Adrenal gland (tissue), 12 donors: ENCODE measurements around the gene TMEM81. TPM values are rescaled to one million over a fixed set of nuclear protein-coding genes. Genes with fewer than 3 reads are reported as not detected.

Source experiments
- DNase-seq, 7 donors: peaks; one replicate each; pipeline ENCODE4 v3.0.0-alpha.2; 2019 to 2020
- H3K27ac ChIP-seq, 5 donors: fragments of 200-600 bp; sonication (generic) in 4 of 5; 1 replicate in 3 of 5; 2 replicates in 2 of 5; pipeline versions ENCODE4 v1.5.1 to v1.8.0; 2016 to 2020; ENCODE audit warnings: mild to moderate bottlenecking in 1 of 5
- H3K27me3 ChIP-seq: fragments of 200-600 bp; 2 replicates; pipeline ENCODE4 v1.8.0; 2021
- H3K36me3 ChIP-seq, 2 donors: fragments of 200-600 bp; replicated peaks in 1 of 2; 1 replicate in 1 of 2; 2 replicates in 1 of 2; pipeline versions ENCODE4 v1.5.1 to v1.8.0; 2018 to 2022
- H3K4me1 ChIP-seq, 2 donors: fragments of 200-600 bp; replicated peaks in 1 of 2; 1 replicate in 1 of 2; 2 replicates in 1 of 2; pipeline versions ENCODE4 v1.5.1 to v1.8.0; 2018 to 2021
- H3K4me3 ChIP-seq, 4 donors: fragments of 200-600 bp; sonication (generic) in 3 of 4; one replicate each; pipeline ENCODE4 v1.5.1; 2016 to 2018
- H3K9me3 ChIP-seq, 3 donors: fragments of 200-600 bp; sonication (generic) in 1 of 3; replicated peaks in 1 of 3; 1 replicate in 2 of 3; 2 replicates in 1 of 3; pipeline versions ENCODE4 v1.5.1 to v1.8.0; 2016 to 2021
- POLR2A ChIP-seq, 2 donors: fragments of 450-650 bp; IDR thresholded peaks; one replicate each; pipeline ENCODE4 v1.6.1; 2017; ENCODE audit warnings: antibody characterized with exemption in 2 of 2, mild to moderate bottlenecking in 2 of 2, moderate library complexity in 1 of 2
- WGBS, 4 donors: extraction: QIAGEN DNeasy Blood & Tissue Kit in 2 of 4; methylation state at CpG; one replicate each; pipeline versions ENCODE4 v1.1.5 to v1.1.7; 2013 to 2017; 5-methylcytosine and 5-hydroxymethylcytosine counted together
- intact Hi-C, 2 donors: fragments of 100-400 bp; cut with DNase I; formaldehyde crosslinking; loops; one replicate each; pipeline versions ENCODE4 v1.14.1 to v1.15.0; 2022 to 2023
- polyA plus RNA-seq, 3 donors: library from polyadenylated mRNA; stranded (reverse); fragments of 200-250 nt in 2 of 3; fragments of 350-450 nt in 1 of 3; fragmentation: Illumina TruSeq in 1 of 3; extraction: RNeasy Lipid Tissue Mini Kit (QIAGEN cat#74804) in 1 of 3; gene quantifications; one replicate each; pipeline ENCODE4 v1.2.3, GENCODE V29; 2013 to 2014
- total RNA-seq, 9 donors: library from RNA; depleted of rRNA in 4 of 9; stranded (reverse); fragments of >200 nt in 4 of 9; fragments of 120-200 nt in 1 of 9; fragmentation: NEBNext Ultra II Directional in 1 of 9; extraction: Animal tissue kit (Norgen Biotek cat#: 25700) in 1 of 9; gene quantifications; one replicate each; pipeline versions ENCODE4 v1.1.0 to v1.2.4, GENCODE V29; 2013 to 2023
- TF ChIP-seq, protein P1 (sequence below), 6 experiments: fragments of 450-650 bp in 4 of 6; fragments of 200-600 bp in 2 of 6; sonication (generic) in 1 of 6; IDR thresholded peaks; 1 replicate in 5 of 6; 2 replicates in 1 of 6; pipeline versions ENCODE4 v1.5.1 to v1.8.0; 2016 to 2021; ENCODE audit warnings: antibody characterized with exemption in 6 of 6, mild to moderate bottlenecking in 2 of 6, moderate library complexity in 1 of 6
- donor health status: healthy with polysubstance abuse.
- donor health status: Bipolar disorder and iron deficiency.
- donor health status: DM: yes; HTN: yes; CAD: no.
- donor health status: DM: no; HTN: no; CAD: no.
- donor health status: DM: no; HTN: no; CAD: no.
- donor health status: DM: yes; HTN: yes; CAD: no.

Gene TMEM81
- total and polyA plus RNA-seq, 12 donors: 1.9 to 5.0 (median 3.5) TPM

- TF ChIP-seq POLR2A (IDR thresholded peaks at IDR 0.05): no peak
- TF ChIP-seq, protein P1, sequence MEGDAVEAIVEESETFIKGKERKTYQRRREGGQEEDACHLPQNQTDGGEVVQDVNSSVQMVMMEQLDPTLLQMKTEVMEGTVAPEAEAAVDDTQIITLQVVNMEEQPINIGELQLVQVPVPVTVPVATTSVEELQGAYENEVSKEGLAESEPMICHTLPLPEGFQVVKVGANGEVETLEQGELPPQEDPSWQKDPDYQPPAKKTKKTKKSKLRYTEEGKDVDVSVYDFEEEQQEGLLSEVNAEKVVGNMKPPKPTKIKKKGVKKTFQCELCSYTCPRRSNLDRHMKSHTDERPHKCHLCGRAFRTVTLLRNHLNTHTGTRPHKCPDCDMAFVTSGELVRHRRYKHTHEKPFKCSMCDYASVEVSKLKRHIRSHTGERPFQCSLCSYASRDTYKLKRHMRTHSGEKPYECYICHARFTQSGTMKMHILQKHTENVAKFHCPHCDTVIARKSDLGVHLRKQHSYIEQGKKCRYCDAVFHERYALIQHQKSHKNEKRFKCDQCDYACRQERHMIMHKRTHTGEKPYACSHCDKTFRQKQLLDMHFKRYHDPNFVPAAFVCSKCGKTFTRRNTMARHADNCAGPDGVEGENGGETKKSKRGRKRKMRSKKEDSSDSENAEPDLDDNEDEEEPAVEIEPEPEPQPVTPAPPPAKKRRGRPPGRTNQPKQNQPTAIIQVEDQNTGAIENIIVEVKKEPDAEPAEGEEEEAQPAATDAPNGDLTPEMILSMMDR (IDR thresholded peaks at IDR 0.05): no peak
- WGBS, 4 donors: 47 to 73% (median 67%) methylated on average over 5 to 14 of the region's 14 CpGs; no CpG with 5 or more reads in 1 of the 4 donors
- no peak for DNase-seq
- Histone ChIP-seq H3K27ac (no peak overlapping the region), H3K4me1 (no peaks in the 10 kb centered on the region), H3K4me3 (no peak overlapping the region), H3K27me3 (no peaks in the 10 kb centered on the region), H3K36me3 (no peaks in the 10 kb centered on the region), H3K9me3 (no peaks in the 10 kb centered on the region)
- intact Hi-C loops: loop anchor here in 1 of 2 donors (5.0 kb wide), 1 partner anchor 69 kb away; no protein-coding TSS in a partner anchor
Measured at GRCh38 chr1:205061227-205061626, 23.0 kb downstream of the TMEM81 start.

DNA sequence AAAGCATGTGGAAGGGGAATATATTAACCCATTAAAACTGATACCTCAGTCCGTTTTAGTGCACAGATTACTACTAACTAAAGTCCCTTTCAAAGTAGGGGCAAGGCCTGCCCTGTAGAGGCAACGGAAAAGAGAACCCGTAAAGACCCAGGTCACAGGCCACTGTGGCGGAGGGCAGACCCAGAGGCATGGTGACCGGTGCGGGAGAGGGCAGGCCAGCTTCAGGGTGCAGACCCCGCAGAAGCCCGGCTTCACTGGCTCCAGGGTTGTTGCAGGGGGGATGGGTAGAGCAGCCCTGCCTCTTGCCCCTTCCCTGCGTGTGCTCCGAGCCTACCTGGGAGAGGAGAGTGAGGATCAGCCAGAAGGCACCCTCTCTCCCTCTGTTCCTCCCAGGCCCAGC is 23.5 kb downstream of the TMEM81 start:
- DNase-seq: no peak
- Histone ChIP-seq H3K4me3 (no peak overlapping the region), H3K36me3 (no peaks in the 10 kb centered on the region), H3K27ac (no peak overlapping the region), H3K4me1 (no peaks in the 10 kb centered on the region), H3K27me3 (no peaks in the 10 kb centered on the region), H3K9me3 (no peaks in the 10 kb centered on the region)
- WGBS, 4 donors: 76 to 95% (median 87%) methylated on average over 8 to 10 of the region's 10 CpGs
- TF ChIP-seq, protein P1 (IDR thresholded peaks at IDR 0.05): no peak
- no peak for TF ChIP-seq POLR2A (IDR thresholded peaks at IDR 0.05)
- intact Hi-C loops: loop anchor here in 1 of 2 donors (5.0 kb wide), 1 partner anchor 68 kb away; no protein-coding TSS in a partner anchor

DNA sequence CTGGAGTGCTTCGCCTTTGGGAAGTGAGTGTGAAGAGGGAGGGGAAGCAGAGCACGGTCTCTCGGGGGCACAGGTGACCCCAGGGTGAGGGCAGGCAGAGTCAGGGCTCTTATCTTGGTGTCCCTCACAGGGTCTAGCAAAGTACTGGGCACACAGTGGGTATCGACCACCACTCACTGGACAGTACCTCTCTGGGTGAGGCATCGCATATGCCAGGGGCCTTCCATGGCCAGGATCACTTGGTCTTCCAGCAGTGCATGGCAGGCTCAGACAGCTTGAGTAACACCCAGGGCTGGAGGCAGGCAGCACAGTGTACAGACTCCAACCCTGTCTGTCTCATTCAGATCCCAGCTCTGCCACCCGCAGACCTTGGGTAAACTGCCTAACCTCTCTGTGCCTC is 24.6 kb downstream of the TMEM81 start:
- Histone ChIP-seq H3K4me3 (no peak overlapping the region), H3K27me3 (no peaks in the 10 kb centered on the region), H3K9me3 (no peaks in the 10 kb centered on the region), H3K4me1 (no peaks in the 10 kb centered on the region), H3K36me3 (no peaks in the 10 kb centered on the region), H3K27ac (no peak overlapping the region)
- TF ChIP-seq, protein P1 (IDR thresholded peaks at IDR 0.05): no peak
- TF ChIP-seq POLR2A (IDR thresholded peaks at IDR 0.05): no peak
- no peak for DNase-seq
- intact Hi-C loops: loop anchor here in 1 of 2 donors (5.0 kb wide), 1 partner anchor 67 kb away; no protein-coding TSS in a partner anchor
- 75 to 100% (median 92%) methylated on average over 2 to 6 of the region's 6 CpGs for WGBS, 4 donors

GRCh38 chr1:205058853-205059252 is 25.4 kb downstream of the TMEM81 start:
- Histone ChIP-seq H3K4me3 (no peak overlapping the region), H3K27me3 (no peaks in the 10 kb centered on the region)

More at GRCh38 chr1:205058853-205059252, 25.4 kb downstream of the TMEM81 start:
- no peak for DNase-seq
- TF ChIP-seq, protein P1 (IDR thresholded peaks at IDR 0.05): no peak
- TF ChIP-seq POLR2A (IDR thresholded peaks at IDR 0.05): no peak
- Histone ChIP-seq H3K36me3 (no peaks in the 10 kb centered on the region), H3K4me1 (no peaks in the 10 kb centered on the region), H3K27ac (no peak overlapping the region), H3K9me3 (no peaks in the 10 kb centered on the region)
- WGBS, 4 donors: 93 to 97% (median 95%) methylated on average over 12 of the region's 12 CpGs
- intact Hi-C loops: no loop called here
